GM23248 (cell line): ENCODE results near the gene ARAP1. TPM values are rescaled to one million over a fixed set of nuclear protein-coding genes. Genes with fewer than 3 reads are reported as not detected.

Experiments used
- DNase-seq: peaks from one replicate; pipeline ENCODE4 v3.0.0-alpha.2; 2015
- H2AFZ ChIP-seq: fragments of 200-600 bp; sonication (generic); 2 replicates; pipeline ENCODE4 v1.6.1; 2016; ENCODE audit warnings: antibody characterized with exemption
- H3F3A ChIP-seq: fragments of 200-600 bp; sonication (generic); 2 replicates; pipeline ENCODE4 v1.6.1; 2016; ENCODE audit warnings: mild to moderate bottlenecking, antibody characterized with exemption, mixed run types; ENCODE audit not compliant: insufficient read depth
- H3K27ac ChIP-seq: fragments of 200-600 bp; sonication (generic); 2 replicates; pipeline ENCODE4 v1.5.1; 2016; ENCODE audit warnings: mild to moderate bottlenecking
- H3K27me3 ChIP-seq: fragments of 200-600 bp; sonication (generic); replicated peaks from 2 replicates; pipeline ENCODE4 v1.6.1; 2016; ENCODE audit warnings: mild to moderate bottlenecking; ENCODE audit not compliant: insufficient read depth
- H3K36me3 ChIP-seq: fragments of 200-600 bp; sonication (generic); 2 replicates; pipeline ENCODE4 v1.6.1; 2016; ENCODE audit warnings: low read depth, mild to moderate bottlenecking
- H3K4me1 ChIP-seq: fragments of 200-600 bp; sonication (generic); 2 replicates; pipeline ENCODE4 v1.6.1; 2016; ENCODE audit warnings: mild to moderate bottlenecking; ENCODE audit not compliant: insufficient read depth
- H3K4me2 ChIP-seq: fragments of 200-600 bp; sonication (generic); one replicate; pipeline ENCODE4 v1.6.1; 2016; ENCODE audit warnings: mild to moderate bottlenecking; ENCODE audit not compliant: unreplicated experiment
- H3K4me3 ChIP-seq: fragments of 200-600 bp; sonication (generic); 2 replicates; pipeline ENCODE4 v1.5.1; 2016; ENCODE audit warnings: mild to moderate bottlenecking
- H3K79me2 ChIP-seq: fragments of 200-600 bp; sonication (generic); 2 replicates; pipeline ENCODE4 v1.6.1; 2016; ENCODE audit warnings: mild to moderate bottlenecking; ENCODE audit not compliant: insufficient read depth
- H3K9ac ChIP-seq: fragments of 200-600 bp; sonication (generic); 2 replicates; pipeline ENCODE4 v1.6.1; 2016; ENCODE audit warnings: mild to moderate bottlenecking
- H3K9me2 ChIP-seq: fragments of 200-600 bp; sonication (generic); 2 replicates; pipeline ENCODE4 v1.6.1; 2016; ENCODE audit warnings: mixed run types, mild to moderate bottlenecking, moderate library complexity; ENCODE audit not compliant: insufficient read depth
- H3K9me3 ChIP-seq: fragments of 200-600 bp; sonication (generic); one replicate; pipeline ENCODE4 v1.6.1; 2017; ENCODE audit warnings: low read depth
- H4K20me1 ChIP-seq: fragments of 200-600 bp; sonication (generic); 2 replicates; pipeline ENCODE4 v1.6.0; 2016; ENCODE audit not compliant: insufficient read depth
- EZH2 ChIP-seq: fragments of 200-600 bp; sonication (generic); IDR thresholded peaks from 2 replicates; pipeline ENCODE4 v1.6.1; 2018; ENCODE audit warnings: antibody characterized with exemption, mild to moderate bottlenecking; ENCODE audit not compliant: insufficient read depth, poor library complexity, severe bottlenecking
- EZH2phosphoT487 ChIP-seq: fragments of 200-600 bp; sonication (generic); IDR thresholded peaks from 2 replicates; pipeline ENCODE4 v1.6.1; 2018; ENCODE audit warnings: antibody characterized with exemption, moderate library complexity, mild to moderate bottlenecking, low read depth; ENCODE audit not compliant: insufficient read depth
- WGBS, 2 experiments: methylation state at CpG; one replicate each; pipeline ENCODE4 v1.1.6; 2015 to 2017; ENCODE audit warnings: low lambda C conversion rate in 2 of 2, low coverage in 1 of 2; ENCODE audit errors: missing lambda C conversion rate in 2 of 2; 5-methylcytosine and 5-hydroxymethylcytosine counted together
- in situ Hi-C: fragments of 300-500 bp; cut with MboI; formaldehyde crosslinking; loops from 2 replicates; pipeline ENCODE4 v1.15.0; 2020
- polyA plus RNA-seq: library from polyadenylated mRNA; unstranded; fragments of >200 nt; fragmentation: Nextera tagmentation; extraction: Ambion mirVana; gene quantifications from 2 replicates; pipeline ENCODE4 v1.2.1, GENCODE V29; 2016
- total RNA-seq: library from RNA; depleted of rRNA; stranded (reverse); fragments of >200 nt; shearing (Covaris generic); gene quantifications from 2 replicates; pipeline ENCODE4 v1.2.3, GENCODE V29; 2014

Gene ARAP1
- total and polyA plus RNA-seq, 2 experiments from 2014 or later = 41.5 to 73.9 TPM

- H3K36me3 ChIP-seq = no peaks in the 10 kb centered on the region; the same call in 1 of the 2 replicates
- H3K4me2 ChIP-seq = no peak overlapping the region
- in situ Hi-C loops = no loop called here
- 78 to 80% methylated on average over 9 of the region's 9 CpGs for WGBS, 2 experiments
- H3K9me3 ChIP-seq = no peaks in the 10 kb centered on the region
- H3K79me2 ChIP-seq = no peaks in the 10 kb centered on the region
- no peaks in the 10 kb centered on the region for H3K4me1 ChIP-seq
- no peaks in the 10 kb centered on the region for H3K9me2 ChIP-seq
- H3K9ac ChIP-seq = no peak overlapping the region
- no peak overlapping the region for H3K4me3 ChIP-seq
- no peaks in the 10 kb centered on the region for H4K20me1 ChIP-seq
- no peak overlapping the region for H3K27ac ChIP-seq
- DNase-seq = no peak
- no peak for TF ChIP-seq EZH2phosphoT487
- TF ChIP-seq EZH2 = no peak
- H3F3A ChIP-seq = peaks cover 4% of the 10 kb centered on the region; the same call in 1 of the 2 replicates
- H2AFZ ChIP-seq = no peak overlapping the region
- no peaks in the 10 kb centered on the region for H3K27me3 ChIP-seq
Observed at GRCh38 chr11:72692498-72693237, 59.5 kb downstream of the ARAP1 start.

DNA sequence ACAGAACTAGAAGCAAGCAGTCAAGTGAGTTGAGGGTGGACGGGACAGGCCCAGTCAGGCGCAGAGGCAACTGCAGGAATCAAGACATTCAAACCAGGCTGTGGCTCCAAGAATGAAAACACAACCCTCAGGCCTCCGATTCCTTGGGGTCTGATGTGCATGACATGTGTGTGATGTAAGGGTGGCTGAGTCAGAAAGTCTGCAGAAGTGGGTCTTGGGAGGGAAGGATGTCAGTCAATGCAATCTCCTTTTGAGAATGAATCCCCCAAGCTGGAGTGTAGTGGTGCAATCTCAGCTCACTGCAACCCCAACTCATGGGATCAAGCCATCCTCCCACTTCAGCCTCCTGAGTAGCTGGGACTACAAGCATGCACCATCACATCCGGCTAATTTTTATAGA, 62.0 kb downstream of the ARAP1 start:
- H3K4me1 ChIP-seq = peaks cover 16% of the 10 kb centered on the region; the same call in 1 of the 2 replicates
- no peaks in the 10 kb centered on the region for H3K36me3 ChIP-seq
- no peak for TF ChIP-seq EZH2phosphoT487
- no peak for TF ChIP-seq EZH2
- H3K27me3 ChIP-seq = no peaks in the 10 kb centered on the region
- no peak overlapping the region for H3K4me2 ChIP-seq
- no peak for DNase-seq
- in situ Hi-C loops = no loop called here
- WGBS, 2 experiments = 69 to 88% methylated on average over 4 of the region's 4 CpGs
- no peaks in the 10 kb centered on the region for H3K9me2 ChIP-seq
- H4K20me1 ChIP-seq = no peaks in the 10 kb centered on the region
- no peak overlapping the region for H2AFZ ChIP-seq
- peaks cover 17% of the 10 kb centered on the region for H3F3A ChIP-seq
- H3K4me3 ChIP-seq = no peak overlapping the region
- no peaks in the 10 kb centered on the region for H3K9me3 ChIP-seq
- H3K27ac ChIP-seq = no peak overlapping the region
- no peak overlapping the region for H3K9ac ChIP-seq
- no peaks in the 10 kb centered on the region for H3K79me2 ChIP-seq

DNA sequence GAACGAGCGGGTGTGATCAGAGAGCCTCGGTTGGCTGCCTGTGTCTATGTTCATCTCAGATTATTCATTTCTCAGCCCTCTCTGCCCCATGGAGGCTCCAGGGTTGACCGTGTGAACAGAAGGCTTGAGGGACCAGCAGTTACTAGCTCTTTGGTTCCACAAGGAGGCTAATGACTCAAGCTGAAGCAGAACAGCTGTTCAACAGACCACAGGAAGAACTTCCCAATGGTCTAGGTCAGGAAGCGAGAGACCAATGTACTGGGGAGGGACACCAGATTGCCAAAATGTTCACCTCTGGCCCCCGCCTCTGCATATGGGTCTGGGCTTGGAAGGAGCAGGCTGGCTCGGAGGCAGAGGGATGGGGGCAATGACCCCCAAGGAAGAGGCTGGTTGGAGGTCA, 63.3 kb downstream of the ARAP1 start:
- no peak overlapping the region for H3K27ac ChIP-seq
- H3K9ac ChIP-seq = no peak overlapping the region
- peaks cover 17% of the 10 kb centered on the region for H3F3A ChIP-seq
- no peak overlapping the region for H2AFZ ChIP-seq
- no peaks in the 10 kb centered on the region for H3K27me3 ChIP-seq
- H3K79me2 ChIP-seq = no peaks in the 10 kb centered on the region
- TF ChIP-seq EZH2 = no peak
- TF ChIP-seq EZH2phosphoT487 = no peak
- H3K4me3 ChIP-seq = no peak overlapping the region
- no peaks in the 10 kb centered on the region for H3K36me3 ChIP-seq
- in situ Hi-C loops = no loop called here
- DNase-seq = no peak
- H3K4me1 ChIP-seq = peaks cover 28% of the 10 kb centered on the region
- no peaks in the 10 kb centered on the region for H3K9me2 ChIP-seq
- 89 to 91% methylated on average over 7 of the region's 7 CpGs for WGBS, 2 experiments
- no peak overlapping the region for H3K4me2 ChIP-seq
- no peaks in the 10 kb centered on the region for H3K9me3 ChIP-seq
- no peaks in the 10 kb centered on the region for H4K20me1 ChIP-seq

DNA sequence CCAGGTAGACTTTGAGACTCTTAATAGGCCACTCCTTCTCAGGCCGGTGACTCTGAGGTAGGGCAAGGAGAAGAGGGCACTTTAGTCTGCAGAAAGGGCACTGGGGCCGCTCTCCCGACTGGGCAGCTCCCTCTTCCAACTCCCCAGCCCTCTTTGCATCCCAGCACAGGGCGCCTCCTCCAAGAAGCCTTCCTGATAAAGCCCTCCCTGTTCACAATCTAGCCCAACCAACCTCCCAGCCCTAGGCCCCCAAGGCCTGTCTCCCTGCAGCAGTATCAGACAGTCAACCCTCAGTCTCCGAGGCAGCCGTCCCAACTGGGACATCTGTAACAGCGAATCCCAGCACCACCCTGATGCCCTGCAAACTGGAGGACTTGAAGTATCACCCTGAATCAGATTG, 63.7 kb downstream of the ARAP1 start:
- TF ChIP-seq EZH2phosphoT487 (no peak), EZH2 (no peak)
- Histone ChIP-seq H3K4me3 (no peak overlapping the region), H3K27me3 (no peaks in the 10 kb centered on the region), H3K9me2 (no peaks in the 10 kb centered on the region), H3K27ac (no peak overlapping the region), H3F3A (peaks cover 17% of the 10 kb centered on the region), H3K79me2 (no peaks in the 10 kb centered on the region), H2AFZ (no peak overlapping the region), H3K4me2 (no peak overlapping the region), H3K36me3 (no peaks in the 10 kb centered on the region), H3K9me3 (no peaks in the 10 kb centered on the region), H4K20me1 (no peaks in the 10 kb centered on the region), H3K9ac (no peak overlapping the region), H3K4me1 (peaks cover 28% of the 10 kb centered on the region)
- WGBS, 2 experiments = 95 to 96% methylated on average over 7 of the region's 7 CpGs
- in situ Hi-C loops = no loop called here
- DNase-seq = no peak
